T-helper 22 cell (primary cell): ENCODE results near the gene FOXG1.

Experiments
- DNase-seq: peaks from one replicate; pipeline ENCODE4 v3.0.0-alpha.2; 2020; ENCODE audit warnings: low read depth

The FOXG1 gene

GRCh38 chr14:28777471-28778137 is 11.0 kb downstream of the FOXG1 start:
- DNase-seq: no peak

GRCh38 chr14:28778138-28779117 is 11.8 kb downstream of the FOXG1 start:
- no peak for DNase-seq

GRCh38 chr14:28779456-28779855 is 12.9 kb downstream of the FOXG1 start:
- no peak for DNase-seq

- DNase-seq: no peak
Observed at GRCh38 chr14:28780843-28781820, 14.5 kb downstream of the FOXG1 start.

GRCh38 chr14:28782301-28782700 is 15.7 kb downstream of the FOXG1 start:
- DNase-seq: no peak

- no peak for DNase-seq
Observed at GRCh38 chr14:28783664-28784063, 17.1 kb downstream of the FOXG1 start.

GRCh38 chr14:28784096-28785048 is 17.8 kb downstream of the FOXG1 start:
- no peak for DNase-seq

GRCh38 chr14:28785096-28785952 is 18.7 kb downstream of the FOXG1 start:
- DNase-seq: no peak

- no peak for DNase-seq
Observed at GRCh38 chr14:28807518-28807917, 40.9 kb downstream of the FOXG1 start.

- no peak for DNase-seq
Observed at GRCh38 chr14:28813810-28814209, 47.2 kb downstream of the FOXG1 start.
